Inferior parietal cortex (tissue), 1 donor: ENCODE results near the gene APOD.

Source experiments
- DNase-seq: peaks from one replicate; pipeline ENCODE4 v3.0.0-alpha.2; 2016; ENCODE audit errors: extremely low spot score

The APOD gene

DNA sequence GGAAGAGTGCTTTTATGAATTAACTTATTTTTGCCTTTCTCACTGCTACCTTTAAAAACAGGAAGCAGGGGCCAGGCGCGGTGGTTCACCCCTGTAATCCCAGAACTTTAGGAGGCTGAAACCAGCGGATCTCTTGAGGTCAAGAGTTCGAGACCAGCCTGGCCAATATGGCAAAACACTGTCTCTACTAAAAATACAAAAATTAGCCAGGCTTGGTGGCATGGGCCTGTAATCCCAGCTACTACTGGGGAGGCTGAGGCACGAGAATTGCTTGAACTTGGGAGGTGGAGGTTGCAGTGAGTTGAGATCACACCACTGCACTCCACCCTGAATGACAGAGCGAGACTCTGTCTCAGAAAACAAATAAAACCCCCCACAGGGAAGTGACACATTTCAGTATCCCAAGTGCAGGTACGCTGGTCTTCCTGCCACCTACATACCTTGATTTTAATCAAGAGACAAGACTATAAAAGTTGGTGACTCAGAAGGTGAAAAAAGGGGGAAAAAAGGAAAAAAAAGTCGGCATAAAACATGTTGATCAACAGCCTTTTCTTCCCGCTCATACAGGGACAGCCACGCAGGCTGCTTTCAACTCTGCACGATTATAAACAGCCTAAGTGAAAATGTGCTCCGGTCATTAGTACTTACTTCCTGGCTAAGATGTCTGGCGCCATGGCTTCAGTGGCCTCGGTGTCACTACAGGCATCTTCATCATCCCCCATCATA, 59.4 kb downstream of the APOD start:
- no peak for DNase-seq

DNA sequence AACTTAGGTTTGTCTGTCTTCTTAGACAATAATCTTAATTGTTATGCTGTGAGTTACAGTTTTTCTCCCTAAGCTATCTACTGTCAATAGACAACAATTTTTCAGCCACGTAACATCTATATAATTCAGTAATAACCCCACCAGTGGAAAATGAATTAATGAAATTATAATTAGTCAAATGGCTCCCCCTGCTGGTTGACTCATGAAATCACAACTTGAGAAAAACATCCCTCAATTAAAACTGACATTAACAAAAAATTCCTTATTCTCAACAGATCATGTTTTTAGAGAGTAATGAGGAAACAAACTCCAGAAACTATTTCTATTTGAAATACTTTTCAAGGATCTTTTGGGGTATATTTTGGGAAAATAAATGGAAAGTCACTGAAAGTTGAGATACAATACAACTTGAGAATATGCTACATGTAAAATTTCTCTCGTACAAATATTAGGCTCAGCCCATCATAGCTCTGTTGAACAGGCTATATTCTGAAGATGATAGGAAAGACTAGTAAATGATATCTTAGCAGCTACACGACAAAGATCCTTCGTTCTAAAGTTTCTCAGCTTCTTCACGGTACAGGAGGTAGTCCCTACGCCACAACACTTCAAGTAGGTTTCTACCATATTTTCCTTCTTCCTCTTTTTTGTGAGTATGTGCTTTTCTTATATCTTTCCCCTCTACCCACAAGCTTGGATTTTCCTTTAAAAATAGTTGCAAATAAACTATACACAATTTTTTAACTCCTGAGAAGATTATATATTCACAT, 61.3 kb downstream of the APOD start:
- peak; percentile 77 for DNase-seq
